ENCODE measurements around the gene MST1. TPM values are rescaled to one million over a fixed set of nuclear protein-coding genes. Genes with fewer than 3 reads are reported as not detected.

The MST1 gene
- total RNA-seq, 1 donor from 2014 or later, result 101 TPM

DNA sequence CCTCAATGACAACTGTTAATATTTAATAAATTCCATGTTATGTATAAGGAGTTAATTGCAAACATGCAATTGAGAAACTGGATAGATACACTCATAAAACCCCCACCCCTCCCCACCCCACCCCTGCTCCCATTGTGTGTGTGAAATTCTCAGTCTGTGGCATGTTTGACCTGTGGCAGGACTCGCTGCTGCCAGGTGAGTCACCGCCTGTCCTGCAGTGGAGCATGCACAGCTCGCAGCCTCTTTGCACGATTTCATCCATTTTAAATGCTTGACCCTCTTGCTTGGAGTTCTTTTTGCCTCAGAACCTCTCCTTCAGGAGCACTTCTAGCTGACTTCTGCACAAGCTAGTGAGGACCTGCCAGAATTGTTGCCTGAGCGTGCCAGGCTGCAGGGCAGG is 20.4 kb downstream of the MST1 start:
- Mint-ChIP-seq H3K36me3 (no peaks in the 10 kb centered on the region), H3K4me3 (no peak overlapping the region), H3K9me3 (no peaks in the 10 kb centered on the region), H3K27me3 (ENCODE audit: low read depth) (no peaks in the 10 kb centered on the region), H3K27ac (no peak overlapping the region), H3K4me1 (peaks cover 27% of the 10 kb centered on the region)
- TF ChIP-seq, protein P1, sequence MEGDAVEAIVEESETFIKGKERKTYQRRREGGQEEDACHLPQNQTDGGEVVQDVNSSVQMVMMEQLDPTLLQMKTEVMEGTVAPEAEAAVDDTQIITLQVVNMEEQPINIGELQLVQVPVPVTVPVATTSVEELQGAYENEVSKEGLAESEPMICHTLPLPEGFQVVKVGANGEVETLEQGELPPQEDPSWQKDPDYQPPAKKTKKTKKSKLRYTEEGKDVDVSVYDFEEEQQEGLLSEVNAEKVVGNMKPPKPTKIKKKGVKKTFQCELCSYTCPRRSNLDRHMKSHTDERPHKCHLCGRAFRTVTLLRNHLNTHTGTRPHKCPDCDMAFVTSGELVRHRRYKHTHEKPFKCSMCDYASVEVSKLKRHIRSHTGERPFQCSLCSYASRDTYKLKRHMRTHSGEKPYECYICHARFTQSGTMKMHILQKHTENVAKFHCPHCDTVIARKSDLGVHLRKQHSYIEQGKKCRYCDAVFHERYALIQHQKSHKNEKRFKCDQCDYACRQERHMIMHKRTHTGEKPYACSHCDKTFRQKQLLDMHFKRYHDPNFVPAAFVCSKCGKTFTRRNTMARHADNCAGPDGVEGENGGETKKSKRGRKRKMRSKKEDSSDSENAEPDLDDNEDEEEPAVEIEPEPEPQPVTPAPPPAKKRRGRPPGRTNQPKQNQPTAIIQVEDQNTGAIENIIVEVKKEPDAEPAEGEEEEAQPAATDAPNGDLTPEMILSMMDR (IDR thresholded peaks at IDR 0.05; ENCODE audit: unreplicated experiment), result no peak
- DNase-seq (ENCODE audit: low spot score in 2 of 2, unreplicated experiment in 2 of 2), result no peak

DNA sequence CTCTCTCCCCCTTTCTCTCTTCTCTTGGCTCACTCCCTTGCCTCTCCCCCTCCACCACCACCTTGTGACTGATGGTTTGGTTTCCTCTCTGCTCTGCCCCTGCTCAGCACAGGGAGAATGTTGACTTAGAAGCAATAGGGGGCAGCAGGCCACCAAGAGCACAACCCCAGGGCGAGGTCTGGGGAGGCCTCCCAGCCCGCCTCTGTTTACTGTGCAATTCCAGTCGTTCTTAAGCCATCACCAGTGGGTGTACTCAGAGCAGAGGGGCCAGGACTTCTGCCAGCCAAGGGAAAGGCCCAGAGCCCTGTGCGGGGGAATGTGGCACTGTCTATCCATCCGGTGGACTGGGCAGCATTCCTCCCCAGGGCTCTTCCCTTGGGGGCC is 20.9 kb downstream of the MST1 start:
- Mint-ChIP-seq H3K4me3 (no peak overlapping the region), H3K4me1 (peaks cover 23% of the 10 kb centered on the region), H3K27me3 (ENCODE audit: low read depth) (no peaks in the 10 kb centered on the region), H3K36me3 (no peaks in the 10 kb centered on the region), H3K27ac (no peak overlapping the region), H3K9me3 (no peaks in the 10 kb centered on the region)
- no peak for DNase-seq (ENCODE audit: low spot score in 2 of 2, unreplicated experiment in 2 of 2)
- TF ChIP-seq, protein P1 (IDR thresholded peaks at IDR 0.05; ENCODE audit: unreplicated experiment), result no peak

DNA sequence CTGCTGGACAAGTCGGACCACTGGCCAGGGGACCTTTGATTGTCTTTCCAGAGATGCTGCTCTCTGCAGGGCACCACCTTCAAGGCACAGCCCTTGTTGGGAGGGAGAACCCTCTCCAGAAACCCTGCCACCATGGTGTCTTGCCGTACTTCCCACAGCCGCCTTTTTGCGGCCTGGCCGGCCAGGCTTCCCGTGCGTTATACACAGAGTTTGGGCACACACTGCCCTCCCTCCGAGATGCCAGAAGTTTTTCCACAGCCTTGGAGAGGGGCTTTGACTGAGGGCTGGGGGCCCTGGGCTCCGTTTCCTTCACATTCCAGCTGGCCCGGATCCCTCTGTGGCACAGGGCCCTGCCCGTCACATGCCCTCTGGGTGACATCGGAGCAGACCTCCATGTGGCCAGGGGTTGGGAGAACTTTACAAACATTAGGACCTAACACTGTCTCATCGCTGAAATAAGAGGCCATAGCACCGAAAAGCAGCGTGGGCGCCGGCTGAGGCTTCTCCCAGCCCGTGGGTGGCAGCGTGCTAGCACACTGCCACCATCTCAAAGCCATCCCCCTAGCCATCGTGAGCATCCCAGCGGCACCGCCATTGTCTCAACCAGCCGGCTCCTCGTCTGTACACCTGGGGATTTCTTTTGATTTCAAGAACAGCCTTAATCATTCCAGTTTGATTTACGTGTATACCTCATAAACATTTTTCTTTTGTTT is 21.4 kb downstream of the MST1 start:
- no peaks in the 10 kb centered on the region for H3K36me3 Mint-ChIP-seq
- no peak overlapping the region for H3K27ac Mint-ChIP-seq
- no peak for DNase-seq (ENCODE audit: low spot score in 2 of 2, unreplicated experiment in 2 of 2)
- no peaks in the 10 kb centered on the region for H3K9me3 Mint-ChIP-seq
- TF ChIP-seq, protein P1 (IDR thresholded peaks at IDR 0.05; ENCODE audit: unreplicated experiment), result no peak
- H3K4me3 Mint-ChIP-seq, result no peak overlapping the region
- H3K27me3 Mint-ChIP-seq (ENCODE audit: low read depth), result no peaks in the 10 kb centered on the region
- peaks cover 19% of the 10 kb centered on the region for H3K4me1 Mint-ChIP-seq

DNA sequence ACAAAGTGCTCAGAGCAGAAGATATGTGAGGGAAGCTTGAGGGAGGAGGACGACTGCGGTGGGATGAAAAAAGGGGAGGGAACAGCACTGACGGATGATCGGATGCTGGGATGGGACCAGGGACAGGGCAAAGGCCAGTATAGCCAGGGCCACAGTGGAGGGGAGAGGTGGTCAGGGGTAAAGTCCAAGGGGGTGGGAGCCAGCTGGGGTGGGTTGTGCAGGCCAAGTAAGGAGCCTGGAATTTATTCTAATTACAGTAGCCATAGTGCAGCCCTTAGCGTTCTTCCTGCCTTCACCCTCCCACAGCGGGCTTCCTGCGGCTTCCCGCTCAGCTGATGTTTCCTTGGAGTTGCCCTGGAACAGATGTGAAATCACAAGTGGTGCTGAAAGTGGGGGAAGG is 22.7 kb downstream of the MST1 start:
- Mint-ChIP-seq H3K36me3 (no peaks in the 10 kb centered on the region), H3K9me3 (no peaks in the 10 kb centered on the region), H3K4me1 (peaks cover 13% of the 10 kb centered on the region), H3K27me3 (ENCODE audit: low read depth) (no peaks in the 10 kb centered on the region), H3K27ac (no peak overlapping the region), H3K4me3 (no peak overlapping the region)
- TF ChIP-seq, protein P1 (IDR thresholded peaks at IDR 0.05; ENCODE audit: unreplicated experiment), result no peak
- DNase-seq (ENCODE audit: low spot score in 2 of 2, unreplicated experiment in 2 of 2), result no peak

DNA sequence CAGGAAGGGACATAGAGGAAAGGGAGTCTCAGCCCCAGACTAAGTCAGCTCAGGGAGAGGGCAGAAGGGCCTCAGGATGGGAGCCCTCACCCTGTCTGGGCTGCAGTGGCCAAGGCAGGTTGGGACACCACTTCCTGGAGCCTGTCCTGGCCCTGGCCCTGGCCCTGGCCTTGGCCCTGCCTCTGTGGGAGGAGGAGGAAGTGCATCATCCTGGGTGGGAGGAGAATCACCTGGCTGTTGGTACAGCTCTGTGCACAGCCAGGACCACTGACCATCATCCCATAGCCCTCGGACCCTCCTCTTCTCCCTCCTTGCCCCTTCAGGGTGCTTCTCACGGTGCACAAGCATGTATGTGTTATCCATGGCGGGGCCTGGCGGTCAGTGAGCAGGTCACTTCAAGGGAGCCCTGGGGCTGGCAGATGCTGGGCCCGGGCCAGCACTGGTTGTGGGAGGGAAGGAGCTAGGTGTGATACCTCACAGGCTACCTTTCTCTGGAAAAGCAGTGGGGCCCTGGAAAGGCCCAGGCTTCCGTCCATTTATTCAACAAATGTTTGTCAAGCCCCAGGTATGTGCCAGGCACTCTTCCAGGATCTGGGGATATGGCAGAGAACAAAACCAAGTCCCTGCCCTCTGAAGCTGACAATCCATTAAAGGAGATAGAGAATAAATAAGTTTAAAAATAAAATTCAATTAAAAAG is 23.3 kb downstream of the MST1 start:
- TF ChIP-seq, protein P1 (IDR thresholded peaks at IDR 0.05; ENCODE audit: unreplicated experiment), result no peak
- H3K27ac Mint-ChIP-seq, result no peak overlapping the region
- H3K4me1 Mint-ChIP-seq, result peaks cover 13% of the 10 kb centered on the region
- H3K27me3 Mint-ChIP-seq (ENCODE audit: low read depth), result no peaks in the 10 kb centered on the region
- no peak overlapping the region for H3K4me3 Mint-ChIP-seq
- H3K36me3 Mint-ChIP-seq, result no peaks in the 10 kb centered on the region
- no peaks in the 10 kb centered on the region for H3K9me3 Mint-ChIP-seq
- no peak for DNase-seq (ENCODE audit: low spot score in 2 of 2, unreplicated experiment in 2 of 2)
